Activated CD4-positive, alpha-beta T cell treated with anti-CD3 and anti-CD28 coated beads, Interleukin-10, Interleukin-2, amounts not matched to agents 100 ng/mL and 50 ng/mL, durations not matched to agents 16 hours and 8 hours (primary cell): ENCODE results near the gene COX6A1.
A peak's percentile ranks its signal among the peaks of the same experiment; 100 is the strongest.
"Not testable (repeated sequence)": the region's sequence is repeated elsewhere in the genome, so short reads cannot be mapped to it uniquely, and the experiment has no call there.

Experiments used
- DNase-seq: peaks from one replicate; pipeline ENCODE4 v3.0.0-alpha.2; 2020

The COX6A1 gene

DNA sequence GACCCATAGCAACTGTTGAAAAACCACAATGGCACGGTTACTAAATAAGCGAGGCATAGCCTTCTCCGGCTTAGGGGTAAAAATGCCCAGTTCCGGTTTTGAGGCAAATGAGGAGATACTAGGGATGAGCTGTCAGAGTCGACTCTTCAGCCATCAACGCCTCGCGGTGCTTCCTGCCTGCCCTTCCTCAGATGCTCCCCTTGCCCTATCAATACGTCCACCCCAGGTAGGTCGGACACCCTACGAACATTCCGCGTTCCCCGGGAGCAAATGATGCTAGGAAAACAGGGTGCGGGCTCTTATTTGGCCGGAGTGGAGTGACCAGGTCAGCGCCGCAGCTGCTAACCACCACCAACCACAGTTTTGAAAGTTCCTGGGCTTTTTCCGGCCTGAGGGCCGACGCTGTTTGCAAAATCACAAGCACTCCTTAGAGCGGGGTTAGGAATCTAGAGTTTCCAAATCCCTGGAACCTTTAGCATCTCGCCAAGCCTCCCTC lies 30.5 kb downstream of the COX6A1 start:
- DNase-seq, result peak; percentile 57

DNA sequence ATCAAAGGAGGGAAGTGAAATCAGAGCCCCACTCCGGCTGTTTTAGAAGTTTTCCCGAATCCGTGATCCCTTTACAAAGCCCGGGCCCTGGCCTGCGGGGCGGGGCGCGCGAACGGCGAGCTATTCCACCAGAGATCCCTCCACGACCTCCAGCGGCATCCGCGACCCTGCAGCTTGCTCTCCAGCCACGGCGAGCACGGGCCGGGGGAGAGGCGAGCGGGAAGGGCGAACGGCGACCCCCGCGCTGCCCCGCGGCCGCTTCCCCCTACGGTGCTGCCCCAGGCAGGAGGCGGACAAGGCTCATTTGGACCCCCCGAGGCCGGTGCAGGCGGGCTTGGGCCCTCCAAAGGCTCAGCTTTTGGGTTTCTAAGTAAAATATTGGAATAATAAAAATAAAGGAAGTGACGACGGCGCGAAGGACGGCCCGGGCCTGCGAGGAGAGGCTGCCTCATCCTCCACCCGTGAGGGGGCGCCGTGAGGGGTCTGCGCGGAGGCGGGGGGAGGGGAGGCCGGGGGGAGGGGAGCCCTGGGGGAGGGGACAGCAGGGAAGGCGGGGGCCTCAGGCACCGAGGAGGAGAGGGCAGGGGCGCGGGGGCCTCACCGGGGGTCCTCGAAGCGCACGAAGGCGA lies 31.0 kb downstream of the COX6A1 start:
- peak; percentile 58 for DNase-seq

DNA sequence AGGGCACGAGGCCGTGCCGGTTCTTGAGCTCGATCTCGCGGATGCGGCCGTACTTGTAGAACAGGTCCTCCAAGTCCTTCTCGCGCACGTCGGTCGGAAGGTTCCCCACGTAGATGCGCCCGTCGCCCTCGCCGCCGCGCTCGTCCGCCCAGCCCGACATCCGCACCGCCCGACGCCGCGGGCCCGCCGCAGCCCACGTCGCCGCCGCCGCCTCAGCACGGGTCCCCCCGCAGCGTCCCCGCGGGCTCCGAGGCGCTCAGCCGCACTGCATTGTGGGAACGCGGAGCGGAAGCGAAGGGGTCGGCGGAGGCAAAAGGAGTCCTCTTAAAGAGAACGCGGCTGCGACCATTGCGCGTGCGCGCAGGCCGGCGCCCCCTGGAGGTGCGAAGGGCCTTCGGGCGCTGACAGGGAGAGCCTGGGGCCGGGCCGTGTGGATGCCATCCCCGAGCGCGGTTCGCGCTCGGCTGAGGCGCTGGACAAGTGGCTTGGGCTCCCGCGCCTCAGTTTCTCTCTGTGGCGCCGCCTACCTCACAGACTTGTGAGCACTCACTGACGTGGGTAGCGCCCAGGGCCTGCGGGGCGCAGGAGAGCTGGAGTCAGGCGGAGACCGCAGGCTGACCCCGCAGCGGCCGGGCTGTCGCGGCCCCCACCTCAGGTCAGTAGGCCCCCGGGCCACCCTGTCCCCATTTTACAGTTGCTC lies 31.7 kb downstream of the COX6A1 start, which contains the start of gene SRSF9:
Gene SRSF9 (minus strand): TSS at position 299 of the 700 bp plus-strand sequence. CDS start 139 bp downstream, at position 160.
- peak; percentile 99 for DNase-seq

- peak; percentile 32 for DNase-seq
Measured at GRCh38 chr12:120470150-120470784, 32.4 kb downstream of the COX6A1 start.

DNA sequence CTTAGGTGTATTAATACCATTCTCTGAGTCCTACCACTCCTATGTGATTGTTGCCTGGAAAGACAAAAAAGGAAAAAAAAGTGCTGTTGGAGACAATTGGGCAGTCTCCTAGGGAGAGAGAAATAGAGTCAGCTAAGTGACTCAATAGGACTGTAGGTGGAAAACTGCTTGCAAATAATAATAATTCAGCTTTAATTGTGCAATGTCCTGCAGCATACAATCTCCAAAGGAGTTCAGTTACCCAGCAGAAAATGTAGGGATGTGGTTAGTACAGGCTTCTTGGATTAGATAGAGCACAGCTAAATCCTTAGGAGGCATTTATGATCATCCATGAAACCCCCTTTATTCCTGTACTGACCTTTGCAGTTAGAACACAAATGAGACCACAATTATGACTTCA lies 34.6 kb downstream of the COX6A1 start:
- no peak for DNase-seq

DNA sequence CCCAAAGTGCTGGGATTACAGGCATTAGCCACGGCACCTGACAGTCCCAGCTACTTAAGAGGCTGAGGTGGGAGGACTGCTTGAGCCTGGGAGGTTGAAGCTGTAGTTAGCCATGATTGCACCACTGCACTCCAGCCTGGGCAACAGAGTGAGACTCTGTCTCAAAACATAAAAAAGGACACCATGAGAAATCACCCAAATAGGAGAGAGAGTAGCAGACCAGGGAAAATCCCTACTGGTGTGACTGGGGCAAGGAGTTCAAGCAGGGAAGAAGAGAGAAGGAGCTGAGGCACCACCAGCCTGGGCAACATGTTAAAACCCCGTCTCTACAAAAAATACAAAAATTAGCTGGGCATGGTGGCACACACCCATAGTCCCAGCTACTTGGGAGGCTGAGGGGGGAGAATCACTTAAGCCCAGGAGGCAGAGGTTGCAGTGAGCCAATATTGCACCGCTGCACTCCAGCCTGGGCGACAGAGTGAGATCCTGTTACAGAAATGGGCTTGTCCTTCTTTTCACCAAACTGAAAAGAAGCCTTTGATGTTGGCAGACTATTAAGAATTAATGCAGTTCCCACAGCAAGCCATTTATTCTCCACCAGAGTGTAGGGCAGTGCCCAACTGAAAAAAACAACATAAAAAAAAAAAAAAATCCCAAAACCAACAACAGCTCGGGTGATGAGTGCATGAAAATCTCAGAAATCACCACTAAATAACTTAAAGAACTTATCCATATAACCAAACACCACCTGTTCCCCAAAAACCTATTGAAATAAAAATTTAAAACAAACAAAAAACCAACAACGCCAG lies 36.1 kb downstream of the COX6A1 start:
- DNase-seq, result no peak

DNA sequence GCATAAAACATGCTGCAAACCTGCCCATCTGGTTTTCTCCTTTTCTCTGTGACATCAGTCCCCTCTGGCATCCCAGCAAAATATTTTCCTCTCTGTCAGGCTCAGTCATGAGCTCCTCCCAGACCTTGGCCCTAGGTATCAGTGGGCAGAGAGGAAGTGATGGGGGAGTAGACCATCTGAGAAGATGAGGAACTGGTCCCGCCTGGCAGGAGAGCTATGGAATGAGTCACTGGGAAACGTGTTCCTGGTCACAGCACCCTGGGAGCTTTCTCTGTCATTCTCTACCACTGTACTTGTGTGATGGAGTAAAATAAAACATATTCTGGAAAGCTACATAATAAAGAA lies 36.7 kb downstream of the COX6A1 start:
- DNase-seq, result no peak

DNA sequence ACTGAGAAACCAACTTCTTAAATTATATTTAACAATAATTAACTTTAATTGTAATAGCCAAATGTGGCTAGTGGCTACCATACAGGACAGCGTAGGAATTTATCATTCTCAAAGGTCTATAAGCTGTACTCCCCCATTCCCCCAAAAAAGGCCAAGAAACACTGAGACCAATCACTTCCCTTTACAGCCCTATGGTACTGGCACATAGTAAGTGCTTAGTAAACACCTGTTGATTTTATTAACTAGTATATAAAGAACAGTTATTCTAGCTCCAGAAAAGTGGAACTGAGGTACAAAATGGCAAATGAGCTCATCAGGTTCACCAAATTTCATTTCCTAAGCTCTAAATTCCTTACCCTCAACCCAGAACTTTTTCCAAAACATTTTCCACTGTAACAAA lies 37.7 kb downstream of the COX6A1 start:
- DNase-seq, result no peak

GRCh38 chr12:120479458-120479857 lies 41.5 kb downstream of the COX6A1 start:
- DNase-seq, result no peak

DNA sequence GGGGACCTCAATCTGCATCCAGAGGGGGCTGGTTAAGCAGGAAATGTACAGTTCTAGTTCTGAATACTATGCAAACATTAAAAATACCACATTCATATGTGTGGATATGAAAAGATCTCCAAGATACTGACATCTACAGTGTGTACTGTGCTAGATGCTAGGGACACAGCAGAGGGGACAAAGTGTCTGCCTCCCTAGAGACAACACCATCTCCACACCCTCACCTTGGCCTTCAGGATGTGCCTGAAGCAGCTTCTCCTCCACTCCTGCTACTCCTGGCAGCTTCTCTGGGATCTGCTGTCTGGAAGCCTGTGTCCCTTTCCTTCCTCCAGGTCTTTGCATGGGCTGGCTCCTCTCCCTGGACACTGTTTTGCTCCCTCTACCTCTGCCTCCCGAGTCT lies 42.3 kb downstream of the COX6A1 start:
- no peak for DNase-seq

- DNase-seq, result no peak
Measured at GRCh38 chr12:120481022-120481767, 43.3 kb downstream of the COX6A1 start.

- no peak for DNase-seq
Measured at GRCh38 chr12:120483621-120484020, 45.7 kb downstream of the COX6A1 start.

GRCh38 chr12:120485961-120486881 lies 48.3 kb downstream of the COX6A1 start:
- DNase-seq, result no peak

DNA sequence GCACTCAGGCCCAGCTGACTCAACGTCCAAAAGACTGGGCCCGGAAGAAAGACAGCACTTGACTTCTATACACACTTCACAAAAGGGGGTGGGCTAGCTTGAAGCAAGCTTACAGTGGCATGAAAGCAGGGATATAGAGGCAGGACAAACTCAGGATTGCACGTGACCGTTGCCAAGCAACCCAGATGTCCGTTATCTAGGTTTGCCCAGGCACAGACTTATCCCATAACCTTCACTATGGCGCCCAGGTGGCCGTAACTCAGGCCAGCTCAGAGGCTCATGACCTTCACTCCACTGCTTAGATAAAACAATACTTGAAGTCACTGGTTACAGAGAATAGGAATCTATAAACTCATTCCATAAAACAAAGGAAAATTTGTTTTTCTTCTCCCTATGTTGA lies 49.6 kb downstream of the COX6A1 start:
- DNase-seq, result not testable (repeated sequence)

GRCh38 chr12:120488057-120488640 lies 50.2 kb downstream of the COX6A1 start:
- no peak for DNase-seq

GRCh38 chr12:120489018-120489417 lies 51.1 kb downstream of the COX6A1 start:
- DNase-seq, result no peak

GRCh38 chr12:120490325-120490724 lies 52.4 kb downstream of the COX6A1 start:
- DNase-seq, result no peak
